T-helper 2 cell (primary cell): ENCODE results near the gene ZMIZ1.

Experiments used
- DNase-seq, 5 experiments: peaks; one replicate each; pipeline versions ENCODE4 v3.0.0 to v3.0.0-alpha.2; 2012 to 2022

The ZMIZ1 gene

GRCh38 chr10:79298403-79299244 is 229.9 kb downstream of the ZMIZ1 start:
- peak in 1 of 5 experiments; percentile 26 for DNase-seq

GRCh38 chr10:79299397-79300241 is 230.9 kb downstream of the ZMIZ1 start:
- no peak for DNase-seq

GRCh38 chr10:79300711-79301110 is 231.9 kb downstream of the ZMIZ1 start:
- no peak for DNase-seq

GRCh38 chr10:79301754-79302530 is 233.2 kb downstream of the ZMIZ1 start:
- no peak for DNase-seq

GRCh38 chr10:79303631-79304478 is 235.1 kb downstream of the ZMIZ1 start:
- no peak for DNase-seq

- no peak for DNase-seq
Observed at GRCh38 chr10:79304479-79305087, 235.8 kb downstream of the ZMIZ1 start.

GRCh38 chr10:79305515-79305914 is 236.7 kb downstream of the ZMIZ1 start:
- no peak for DNase-seq

GRCh38 chr10:79305988-79306387 is 237.2 kb downstream of the ZMIZ1 start:
- DNase-seq, result no peak

- no peak for DNase-seq
Observed at GRCh38 chr10:79306644-79307220, 238.0 kb downstream of the ZMIZ1 start.

- DNase-seq, result no peak
Observed at GRCh38 chr10:79308016-79308415, 239.2 kb downstream of the ZMIZ1 start.

- DNase-seq, result no peak
Observed at GRCh38 chr10:79308969-79309665, 240.4 kb downstream of the ZMIZ1 start.

GRCh38 chr10:79310200-79310865 is 241.6 kb downstream of the ZMIZ1 start:
- no peak for DNase-seq

- DNase-seq, result no peak
Observed at GRCh38 chr10:79310911-79311573, 242.3 kb downstream of the ZMIZ1 start.

- no peak for DNase-seq
Observed at GRCh38 chr10:79311581-79312407, 243.0 kb downstream of the ZMIZ1 start.

GRCh38 chr10:79312601-79313187 is 243.9 kb downstream of the ZMIZ1 start:
- no peak for DNase-seq

- no peak for DNase-seq
Observed at GRCh38 chr10:79313320-79313719, 244.6 kb downstream of the ZMIZ1 start.

GRCh38 chr10:79313911-79314439 is 245.2 kb downstream of the ZMIZ1 start:
- DNase-seq, result no peak
